ENCODE data around the gene LCE6A. TPM values are rescaled to one million over a fixed set of nuclear protein-coding genes. Genes with fewer than 3 reads are reported as not detected.

LCE6A gene
- total and polyA plus RNA-seq, 4 donors, result not detected

Other genes with a start within 250 kb of the LCE6A start
- gene LCE3C, start 242.6 kb upstream of the LCE6A start, total RNA-seq, result not detected
- gene LCE3C, start 242.6 kb upstream of the LCE6A start, polyA plus RNA-seq, result not detected
- not detected for gene LCE3B, start 229.0 kb upstream of the LCE6A start, total RNA-seq
- gene LCE3B, start 229.0 kb upstream of the LCE6A start, polyA plus RNA-seq, result not detected
- not detected for gene LCE3A, start 219.8 kb upstream of the LCE6A start, total RNA-seq
- gene LCE3A, start 219.8 kb upstream of the LCE6A start, polyA plus RNA-seq, result not detected
- not detected for gene LCE2D, start 179.5 kb upstream of the LCE6A start, total RNA-seq
- gene LCE2D, start 179.5 kb upstream of the LCE6A start, polyA plus RNA-seq, result not detected
- not detected for gene LCE2C, start 167.6 kb upstream of the LCE6A start, total RNA-seq
- gene LCE2C, start 167.6 kb upstream of the LCE6A start, polyA plus RNA-seq, result not detected
- not detected for gene LCE2B, start 156.7 kb upstream of the LCE6A start, total RNA-seq
- gene LCE2B, start 156.7 kb upstream of the LCE6A start, polyA plus RNA-seq, result not detected
- not detected for gene LCE2A, start 144.5 kb upstream of the LCE6A start, total RNA-seq
- gene LCE2A, start 144.5 kb upstream of the LCE6A start, polyA plus RNA-seq, result not detected
- gene LCE4A, start 134.7 kb upstream of the LCE6A start, total RNA-seq, result not detected
- not detected for gene LCE4A, start 134.7 kb upstream of the LCE6A start, polyA plus RNA-seq
- not detected for gene KPRP, start 84.8 kb upstream of the LCE6A start, total RNA-seq
- gene KPRP, start 84.8 kb upstream of the LCE6A start, polyA plus RNA-seq, result not detected
- not detected for gene LCE1F, start 67.7 kb upstream of the LCE6A start, total RNA-seq
- gene LCE1F, start 67.7 kb upstream of the LCE6A start, polyA plus RNA-seq, result not detected
- not detected for gene LCE1E, start 56.6 kb upstream of the LCE6A start, total RNA-seq
- gene LCE1E, start 56.6 kb upstream of the LCE6A start, polyA plus RNA-seq, result not detected
- gene LCE1D, start 46.1 kb upstream of the LCE6A start, total RNA-seq, result not detected
- not detected for gene LCE1D, start 46.1 kb upstream of the LCE6A start, polyA plus RNA-seq
- gene LCE1C, start 36.2 kb upstream of the LCE6A start, total RNA-seq, result not detected
- gene LCE1C, start 36.2 kb upstream of the LCE6A start, polyA plus RNA-seq, result not detected
- gene LCE1B, start 30.9 kb upstream of the LCE6A start, total RNA-seq, result not detected
- not detected for gene LCE1B, start 30.9 kb upstream of the LCE6A start, polyA plus RNA-seq
- gene LCE1A, start 15.4 kb upstream of the LCE6A start, total RNA-seq, result not detected
- not detected for gene LCE1A, start 15.4 kb upstream of the LCE6A start, polyA plus RNA-seq
- gene LCE7A, start 17.1 kb downstream of the LCE6A start, total RNA-seq, result not detected
- gene LCE7A, start 17.1 kb downstream of the LCE6A start, polyA plus RNA-seq, result not detected
- gene SMCP, start 35.5 kb downstream of the LCE6A start, total RNA-seq, result not detected
- not detected for gene SMCP, start 35.5 kb downstream of the LCE6A start, polyA plus RNA-seq
- gene IVL, start 65.7 kb downstream of the LCE6A start, total RNA-seq, result not detected
- gene IVL, start 65.7 kb downstream of the LCE6A start, polyA plus RNA-seq, result under 1 TPM; 0.13 TPM
- not detected for gene SPRR5, start 104.3 kb downstream of the LCE6A start, total RNA-seq
- gene SPRR5, start 104.3 kb downstream of the LCE6A start, polyA plus RNA-seq, result not detected
- gene SPRR4, start 127.8 kb downstream of the LCE6A start, total RNA-seq, result not detected
- gene SPRR4, start 127.8 kb downstream of the LCE6A start, polyA plus RNA-seq, result not detected
- not detected for gene SPRR1A, start 141.2 kb downstream of the LCE6A start, total RNA-seq
- not detected for gene SPRR1A, start 141.2 kb downstream of the LCE6A start, polyA plus RNA-seq
- gene SPRR3, start 158.9 kb downstream of the LCE6A start, total RNA-seq, result under 1 TPM in 1 of 2 donors, not detected in 1; 0.75 TPM
- gene SPRR3, start 158.9 kb downstream of the LCE6A start, polyA plus RNA-seq, result 10 to 100 TPM in 1 of 2 donors, 1 to 10 TPM in 1; 8.2 to 14.9 TPM
- not detected for gene SPRR1B, start 188.3 kb downstream of the LCE6A start, total RNA-seq
- 1 to 10 TPM in 1 of 2 donors, under 1 TPM in 1; 0.74 to 1.9 TPM for gene SPRR1B, start 188.3 kb downstream of the LCE6A start, polyA plus RNA-seq
- gene SPRR2D, start 198.3 kb downstream of the LCE6A start, total RNA-seq, result not detected
- 1 to 10 TPM in 1 of 2 donors, under 1 TPM in 1; 0.56 to 2.6 TPM for gene SPRR2D, start 198.3 kb downstream of the LCE6A start, polyA plus RNA-seq
- not detected for gene SPRR2A, start 214.7 kb downstream of the LCE6A start, total RNA-seq
- 1 to 10 TPM in 1 of 2 donors, under 1 TPM in 1; 0.95 to 6.0 TPM for gene SPRR2A, start 214.7 kb downstream of the LCE6A start, polyA plus RNA-seq
- gene SPRR2B, start 228.8 kb downstream of the LCE6A start, total RNA-seq, result not detected
- not detected for gene SPRR2B, start 228.8 kb downstream of the LCE6A start, polyA plus RNA-seq

Measured in aorta (tissue), 4 donors.